ENCODE results near the gene EPS8L2. TPM values are rescaled to one million over a fixed set of nuclear protein-coding genes. Genes with fewer than 3 reads are reported as not detected.

The EPS8L2 gene
- total RNA-seq, 1 experiment from 2014 or later, result 38.3 TPM

- DNase-seq (ENCODE audit: low read depth), result no peak
Measured at GRCh38 chr11:760236-760635, 54.2 kb downstream of the EPS8L2 start.

GRCh38 chr11:761526-762108, 55.6 kb downstream of the EPS8L2 start:
- DNase-seq (ENCODE audit: low read depth), result no peak

DNA sequence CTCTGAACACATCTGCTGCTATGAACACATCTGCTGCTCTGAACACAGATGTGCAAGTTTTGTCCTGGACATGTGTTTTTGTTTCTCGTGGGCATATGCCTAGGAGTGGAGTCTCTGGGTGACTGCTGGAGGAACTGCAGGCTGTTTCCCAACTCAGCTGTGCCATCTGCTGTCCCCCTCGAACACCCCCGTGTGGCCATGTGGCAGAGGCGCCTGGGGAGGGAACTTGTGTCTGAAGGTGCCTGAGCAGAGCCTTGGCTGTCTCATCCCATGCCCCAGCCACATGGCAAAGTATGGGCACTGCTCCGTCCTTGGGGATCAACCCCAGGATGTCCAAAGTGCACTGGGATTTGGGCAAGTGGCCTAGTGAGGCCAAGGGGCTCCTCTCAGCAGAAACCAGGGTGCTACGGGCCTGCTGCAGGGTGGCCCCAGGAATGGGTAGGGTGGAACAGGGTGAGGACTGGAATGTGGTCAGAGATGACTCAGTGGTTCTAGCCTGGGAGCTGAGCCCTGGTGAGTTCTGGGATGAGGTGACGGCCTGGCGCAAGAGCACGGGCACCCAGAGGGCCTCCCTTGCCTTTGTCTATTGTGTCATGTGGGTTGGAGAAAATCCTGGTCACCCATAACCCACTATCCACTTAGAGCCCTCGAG, 56.5 kb downstream of the EPS8L2 start:
- DNase-seq (ENCODE audit: low read depth), result peak; percentile 75

- no peak for DNase-seq (ENCODE audit: low read depth)
Measured at GRCh38 chr11:763073-763463, 57.0 kb downstream of the EPS8L2 start.

GRCh38 chr11:763549-764321, 57.7 kb downstream of the EPS8L2 start:
- DNase-seq (ENCODE audit: low read depth), result no peak

GRCh38 chr11:764322-765024, 58.4 kb downstream of the EPS8L2 start:
- DNase-seq (ENCODE audit: low read depth), result no peak

DNA sequence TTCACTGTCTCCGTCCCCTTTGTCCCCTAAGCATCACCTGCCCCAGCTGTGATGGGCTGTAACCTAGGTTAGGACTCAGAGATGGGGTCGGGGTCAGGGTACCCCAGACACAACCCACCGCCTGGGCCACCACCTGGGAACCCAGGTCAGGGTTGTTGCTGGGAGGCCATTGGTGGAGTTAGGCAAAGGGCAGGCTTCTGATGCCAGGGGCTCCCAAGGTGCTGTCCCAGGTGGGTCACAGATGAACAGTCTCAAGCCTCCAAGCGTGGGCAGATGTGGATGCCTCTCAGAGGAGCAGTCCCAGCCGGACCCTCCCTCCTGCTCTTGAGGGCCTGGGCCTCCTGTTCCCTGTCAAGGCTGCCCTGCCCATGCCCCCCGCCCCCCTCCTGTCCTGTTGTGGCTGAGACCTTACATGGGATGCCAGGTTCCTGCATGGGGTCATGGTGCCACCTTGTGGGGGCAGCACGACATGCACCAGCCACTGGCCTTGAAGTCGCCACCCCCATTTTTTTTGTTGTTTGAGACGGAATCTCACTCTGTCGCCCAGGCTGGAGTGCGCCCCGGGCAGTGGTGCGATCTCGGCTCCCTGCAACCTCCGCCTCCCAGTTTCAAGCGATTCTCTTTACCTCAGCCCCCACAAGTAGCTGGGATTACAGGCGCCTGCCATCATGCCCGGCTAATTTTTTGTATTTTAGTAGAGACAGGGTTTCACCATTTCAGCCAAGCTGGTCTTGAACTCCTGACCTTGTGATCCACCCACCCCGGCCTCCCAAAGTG, 59.2 kb downstream of the EPS8L2 start:
- peak; percentile 53 for DNase-seq (ENCODE audit: low read depth)

DNA sequence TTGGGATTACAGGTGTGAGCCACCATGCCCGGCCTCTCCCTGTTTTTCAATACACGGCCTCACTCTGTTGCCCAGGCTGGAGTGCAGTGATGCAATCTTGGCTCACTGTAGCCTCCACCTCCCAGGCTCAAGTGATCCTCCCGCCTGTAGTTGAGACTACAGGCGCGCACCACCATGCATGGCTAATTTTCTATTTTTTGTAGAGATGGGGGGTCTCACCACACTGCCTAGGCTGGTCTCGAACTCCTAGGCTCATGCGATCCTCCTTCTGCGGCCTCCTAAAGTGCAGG, 59.7 kb downstream of the EPS8L2 start:
- no peak for DNase-seq (ENCODE audit: low read depth)

DNA sequence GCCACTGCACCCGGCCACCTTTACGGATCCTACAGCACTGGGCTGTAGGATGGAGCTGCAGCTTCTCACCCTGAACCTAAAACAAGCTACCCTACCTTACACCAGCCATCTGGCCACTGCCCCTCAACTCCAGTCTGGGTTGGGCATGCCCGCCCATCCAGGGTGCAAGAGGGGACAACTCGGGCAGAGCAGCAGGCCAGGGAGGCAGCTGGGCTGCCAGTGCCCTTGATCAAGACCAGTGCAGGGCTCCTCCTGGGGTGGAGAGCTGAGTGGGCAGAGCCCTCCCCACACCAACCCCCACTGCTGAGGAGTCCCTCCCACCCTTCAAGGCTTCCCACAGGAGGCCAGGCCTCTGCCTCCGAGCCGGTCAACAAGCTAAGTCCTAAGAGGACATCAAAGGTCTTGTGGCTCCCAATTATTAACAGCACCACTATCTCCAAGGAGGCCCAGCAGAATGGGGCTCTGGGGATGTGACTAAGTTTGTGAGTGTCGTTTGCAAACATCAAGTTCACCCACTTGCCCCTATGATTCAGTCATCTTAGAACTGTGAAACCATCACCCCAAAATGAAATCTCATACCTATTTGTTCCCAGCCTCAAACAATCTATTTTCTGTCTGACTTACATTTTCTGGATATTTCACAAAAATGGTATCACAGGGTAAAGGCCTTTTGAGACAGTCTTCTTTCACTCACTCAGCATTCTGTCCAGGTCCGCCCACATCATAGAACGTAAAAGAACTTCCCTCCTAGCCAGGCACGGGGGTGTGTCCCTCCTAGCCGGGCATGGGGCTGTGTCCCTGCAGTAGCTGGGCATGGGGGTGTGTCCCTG, 60.3 kb downstream of the EPS8L2 start:
- DNase-seq (ENCODE audit: low read depth), result no peak

DNA sequence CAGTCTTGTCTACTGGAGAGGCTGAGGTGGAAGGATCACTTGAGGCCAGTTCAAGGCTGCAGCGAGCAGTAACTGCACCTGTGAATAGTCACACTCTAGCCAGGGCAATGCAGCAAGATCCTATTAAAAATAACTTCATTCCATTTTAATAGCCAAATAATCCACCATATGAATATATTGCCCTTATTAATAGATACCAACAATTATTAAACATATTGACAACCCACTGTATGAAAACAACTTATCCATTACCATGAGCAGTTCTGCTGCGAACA, 60.8 kb downstream of the EPS8L2 start:
- DNase-seq (ENCODE audit: low read depth), result no peak

- DNase-seq (ENCODE audit: low read depth), result no peak
Measured at GRCh38 chr11:767238-767637, 61.2 kb downstream of the EPS8L2 start.

- no peak for DNase-seq (ENCODE audit: low read depth)
Measured at GRCh38 chr11:769887-770641, 64.0 kb downstream of the EPS8L2 start.

DNA sequence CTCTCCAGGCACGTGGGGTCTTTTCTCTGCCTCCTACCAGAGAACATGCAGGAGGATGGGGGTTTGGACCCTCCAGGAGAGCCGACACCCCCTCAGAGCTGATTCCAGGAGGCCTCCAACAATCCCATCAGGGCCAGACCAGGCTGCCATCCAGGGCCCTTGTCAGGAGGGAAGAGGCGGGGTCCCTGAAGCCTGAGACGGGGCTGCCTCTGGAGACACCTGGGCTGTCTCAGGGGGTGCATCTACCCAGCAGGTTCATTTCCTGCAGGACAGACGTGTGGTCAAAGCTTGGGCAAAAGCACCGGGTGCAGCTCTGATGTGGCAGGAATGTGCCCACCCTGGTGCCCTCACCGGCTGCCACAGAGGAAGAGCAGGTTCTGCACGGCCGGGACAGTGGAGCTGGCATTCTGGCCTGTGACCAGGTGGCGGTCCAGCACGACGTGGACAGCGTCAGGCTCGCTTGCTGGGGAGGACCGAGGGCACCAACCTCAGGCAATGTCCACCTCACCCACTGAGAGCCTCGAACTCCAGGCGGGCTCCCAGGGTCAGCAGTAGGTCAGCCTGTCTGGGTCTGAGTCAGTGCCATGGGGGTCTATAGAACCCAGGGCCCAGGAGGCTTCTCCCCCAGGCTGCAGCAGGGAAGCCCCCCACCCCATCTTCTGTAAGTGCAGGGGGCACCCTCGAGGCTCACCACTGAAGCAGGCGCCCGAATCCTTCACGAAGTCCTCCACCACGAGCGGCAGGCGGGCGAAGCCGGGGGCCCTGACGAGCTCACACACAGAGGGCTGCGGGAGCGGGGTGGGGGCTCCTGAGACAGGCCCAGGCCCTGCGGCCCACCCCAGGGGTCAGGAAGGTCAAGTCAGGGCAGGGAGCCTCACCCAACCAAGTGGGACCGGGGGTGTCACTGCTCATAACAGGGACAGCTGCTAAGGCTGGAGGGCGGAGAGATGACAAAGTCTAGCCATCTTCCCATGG, 64.9 kb downstream of the EPS8L2 start:
- no peak for DNase-seq (ENCODE audit: low read depth)

DNA sequence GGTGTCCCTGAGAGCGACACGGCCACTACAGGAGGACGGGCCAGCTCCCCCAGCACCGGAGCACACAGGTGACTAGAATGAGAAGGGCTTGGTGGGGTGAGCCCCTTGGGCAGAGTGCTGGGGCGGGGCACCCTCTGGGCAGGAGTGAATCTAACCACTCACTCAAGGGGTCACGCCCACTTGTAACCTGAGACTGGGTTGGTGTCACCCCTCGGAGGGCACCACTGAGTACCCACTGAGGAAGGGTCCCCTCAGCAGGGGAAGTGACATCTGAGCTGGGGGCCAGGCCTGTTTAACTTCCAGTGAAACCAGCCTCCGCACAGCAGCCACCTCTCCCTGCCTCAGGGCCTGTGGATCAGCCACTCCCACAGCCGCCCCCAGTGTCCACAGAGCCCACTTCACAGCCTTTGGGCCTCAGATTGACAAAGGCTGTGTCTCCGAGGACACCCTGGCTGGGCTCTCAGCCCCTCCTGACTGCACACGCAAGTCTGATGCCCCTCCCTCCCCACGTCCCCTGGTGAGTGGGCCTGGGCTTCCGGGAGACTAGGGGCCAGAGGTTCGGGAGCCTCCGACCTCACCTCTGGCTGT, 65.7 kb downstream of the EPS8L2 start:
- DNase-seq (ENCODE audit: low read depth), result no peak

DNA sequence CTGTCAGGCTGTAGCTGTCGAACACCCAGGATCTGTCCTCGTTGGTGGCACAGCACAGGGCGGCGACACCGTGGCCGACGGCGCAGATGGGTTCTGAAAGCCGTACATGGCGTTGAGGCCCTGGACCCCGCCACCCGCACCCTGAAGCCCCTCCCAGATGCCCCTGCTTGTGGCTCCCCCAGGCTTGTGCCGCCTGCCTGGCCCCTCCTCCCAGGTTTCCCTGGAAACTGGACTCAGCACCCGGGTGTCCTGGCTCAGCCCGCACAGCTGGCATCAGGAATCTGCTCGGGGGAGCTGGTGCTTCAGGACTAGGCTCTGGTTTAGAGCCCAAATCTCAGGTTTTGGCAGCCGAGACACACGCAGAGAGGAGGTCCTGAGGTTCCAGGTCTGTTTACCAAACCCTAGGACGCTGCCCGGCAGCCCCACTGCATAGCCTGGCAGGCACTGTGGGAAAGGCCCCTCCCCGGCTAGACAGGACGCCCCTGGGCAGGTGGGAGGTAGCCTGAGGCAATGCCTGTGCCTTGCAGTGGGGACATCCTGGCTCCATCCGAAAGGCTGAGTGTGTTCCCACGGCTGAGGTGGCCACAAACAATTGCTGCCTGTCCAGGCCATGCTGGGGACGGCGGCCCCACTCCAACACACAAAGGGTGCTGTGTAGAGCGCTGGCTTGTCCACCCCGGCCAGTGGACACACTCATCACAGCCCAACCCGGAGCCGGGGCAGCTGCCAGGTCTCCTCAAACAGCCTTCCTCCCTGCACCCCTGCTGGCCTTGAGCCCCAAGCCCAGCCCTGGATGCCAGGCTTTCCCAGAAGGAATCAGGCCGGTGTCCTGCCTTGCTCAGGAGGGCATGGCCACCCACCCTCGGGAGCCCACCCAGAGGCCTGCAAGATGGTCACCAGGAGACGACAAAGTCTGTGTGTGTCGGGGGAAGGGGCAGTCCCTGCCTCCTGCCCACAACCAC, 66.7 kb downstream of the EPS8L2 start:
- no peak for DNase-seq (ENCODE audit: low read depth)

DNA sequence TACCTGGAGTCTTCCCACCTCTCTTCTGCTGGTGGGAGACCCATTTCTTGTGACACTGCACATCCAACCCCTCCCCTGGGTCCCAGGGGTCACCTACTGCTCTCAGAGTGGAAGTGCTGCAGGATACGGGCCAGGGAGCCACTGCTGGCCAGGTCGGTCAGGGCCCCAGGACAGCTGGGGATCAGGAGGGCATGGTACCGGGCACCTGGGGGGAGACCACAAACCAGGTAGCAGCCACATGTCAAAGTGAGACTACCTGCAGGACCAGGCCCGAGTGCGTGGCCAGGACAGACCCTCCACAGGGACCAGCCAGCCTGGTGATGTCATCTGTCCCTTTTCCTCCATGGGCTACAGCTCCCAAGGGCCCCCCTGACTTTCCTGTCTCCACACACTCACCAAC, 67.4 kb downstream of the EPS8L2 start:
- no peak for DNase-seq (ENCODE audit: low read depth)

GRCh38 chr11:773830-774229, 67.8 kb downstream of the EPS8L2 start:
- no peak for DNase-seq (ENCODE audit: low read depth)
